ENCODE results near the gene CFAP43.

DNA sequence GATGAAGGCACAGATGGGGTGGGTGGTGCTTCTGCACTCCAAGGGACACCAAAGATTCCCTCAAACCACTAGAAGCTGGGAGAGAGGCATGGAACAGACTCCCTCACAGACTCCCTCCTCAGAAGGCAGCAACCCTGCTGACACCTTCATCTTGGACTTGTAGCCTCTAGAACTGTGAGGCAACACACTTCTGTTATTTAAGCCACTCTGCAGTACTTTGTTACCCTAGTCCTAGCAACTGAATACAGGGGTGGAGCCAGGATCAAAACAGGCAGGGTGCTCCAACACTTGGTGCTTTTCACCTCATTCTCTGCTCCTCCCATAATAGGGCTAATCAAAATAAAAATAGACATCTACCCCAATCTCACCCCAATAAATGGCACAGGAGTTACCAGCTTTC, 20.2 kb upstream of the CFAP43 start:
- TF ChIP-seq, protein P1, sequence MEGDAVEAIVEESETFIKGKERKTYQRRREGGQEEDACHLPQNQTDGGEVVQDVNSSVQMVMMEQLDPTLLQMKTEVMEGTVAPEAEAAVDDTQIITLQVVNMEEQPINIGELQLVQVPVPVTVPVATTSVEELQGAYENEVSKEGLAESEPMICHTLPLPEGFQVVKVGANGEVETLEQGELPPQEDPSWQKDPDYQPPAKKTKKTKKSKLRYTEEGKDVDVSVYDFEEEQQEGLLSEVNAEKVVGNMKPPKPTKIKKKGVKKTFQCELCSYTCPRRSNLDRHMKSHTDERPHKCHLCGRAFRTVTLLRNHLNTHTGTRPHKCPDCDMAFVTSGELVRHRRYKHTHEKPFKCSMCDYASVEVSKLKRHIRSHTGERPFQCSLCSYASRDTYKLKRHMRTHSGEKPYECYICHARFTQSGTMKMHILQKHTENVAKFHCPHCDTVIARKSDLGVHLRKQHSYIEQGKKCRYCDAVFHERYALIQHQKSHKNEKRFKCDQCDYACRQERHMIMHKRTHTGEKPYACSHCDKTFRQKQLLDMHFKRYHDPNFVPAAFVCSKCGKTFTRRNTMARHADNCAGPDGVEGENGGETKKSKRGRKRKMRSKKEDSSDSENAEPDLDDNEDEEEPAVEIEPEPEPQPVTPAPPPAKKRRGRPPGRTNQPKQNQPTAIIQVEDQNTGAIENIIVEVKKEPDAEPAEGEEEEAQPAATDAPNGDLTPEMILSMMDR (conservative IDR thresholded peaks at IDR 0.05), result no peak
- no peak for TF ChIP-seq EZH2 (IDR thresholded peaks at IDR 0.05; ENCODE audit: low read depth)
